Right ventricle myocardium superior (tissue), 1 donor: ENCODE data around the gene RPH3AL. TPM values are rescaled to one million over a fixed set of nuclear protein-coding genes. Genes with fewer than 3 reads are reported as not detected.
"Not testable (repeated sequence)": the region's sequence is repeated elsewhere in the genome, so short reads cannot be mapped to it uniquely, and the experiment has no call there.

Experiments used
- ATAC-seq: fragments of 200-7000 bp; cut with Tn5 transposase; one replicate; pipeline ENCODE4 v1.9.1; 2020; ENCODE audit warnings: mild to moderate bottlenecking; ENCODE audit not compliant: poor library complexity
- DNase-seq: peaks from one replicate; pipeline ENCODE4 v3.0.0-alpha.2; 2020
- intact Hi-C: fragments of 100-400 bp; cut with DNase I; formaldehyde crosslinking; loops from one replicate; pipeline ENCODE4 v1.11.2; 2022
- total RNA-seq: library from RNA; stranded (reverse); fragmentation: NEBNext Ultra II Directional; extraction: Animal tissue kit (Norgen Biotek cat#: 25700); gene quantifications from one replicate; pipeline ENCODE4 v1.2.1, GENCODE V29; 2021
- donor health status: DM: no; HTN: yes; CAD: no; lungs with severe emphysema.

The RPH3AL gene
- total RNA-seq, 1 donor from 2014 or later = 4.6 TPM

- intact Hi-C loops = no loop called here
- ATAC-seq = no peak
- no peak for DNase-seq
These were observed 26.5 kb downstream of the RPH3AL start for GRCh38 chr17:326010-326621.

DNA sequence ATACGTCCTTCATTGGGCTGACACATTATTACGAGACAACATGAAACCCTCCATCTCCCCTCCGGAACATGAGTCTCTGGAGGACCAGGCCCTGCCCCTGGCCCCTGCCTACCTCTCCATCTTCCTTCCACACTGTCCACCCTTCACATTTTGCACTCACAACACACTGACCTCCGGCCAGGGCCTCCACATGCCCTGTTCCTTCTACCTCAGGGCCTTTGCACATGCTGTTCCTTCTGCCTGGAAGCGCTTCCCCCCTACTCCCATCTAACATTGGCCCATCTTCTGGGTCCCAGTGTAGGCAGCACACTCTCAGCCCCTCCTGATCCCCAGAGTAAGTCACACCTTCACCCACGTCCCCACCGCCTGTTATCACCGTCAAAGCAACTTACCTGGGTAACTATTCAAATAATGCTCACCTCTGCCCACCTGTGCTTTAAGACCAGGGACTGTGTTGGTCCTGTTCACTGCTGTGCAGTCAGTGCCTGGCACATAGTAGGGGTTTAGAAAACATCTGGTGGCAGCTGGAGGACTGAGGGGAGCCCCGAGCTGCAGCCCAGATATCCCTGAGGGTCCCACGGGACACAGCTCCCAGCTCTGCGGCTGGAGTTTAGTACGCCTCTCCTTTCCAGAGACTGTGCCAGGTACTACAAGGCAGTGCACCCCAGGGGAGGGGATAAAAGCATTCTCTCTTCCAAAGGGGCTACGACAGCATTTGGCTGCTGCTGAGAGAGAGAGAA, 27.2 kb downstream of the RPH3AL start:
- intact Hi-C loops = no loop called here
- DNase-seq = no peak
- no peak for ATAC-seq

GRCh38 chr17:323721-324571, 28.7 kb downstream of the RPH3AL start:
- ATAC-seq (no peak), DNase-seq (no peak)
- intact Hi-C loops = no loop called here

- intact Hi-C loops = no loop called here
- DNase-seq (no peak), ATAC-seq (no peak)
These were observed 29.4 kb downstream of the RPH3AL start for GRCh38 chr17:323181-323580.

- intact Hi-C loops = no loop called here
- DNase-seq (no peak), ATAC-seq (no peak)
These were observed 30.4 kb downstream of the RPH3AL start for GRCh38 chr17:322006-322780.

GRCh38 chr17:321386-321941, 31.1 kb downstream of the RPH3AL start:
- intact Hi-C loops = no loop called here
- ATAC-seq (peak; percentile 29), DNase-seq (no peak)

DNA sequence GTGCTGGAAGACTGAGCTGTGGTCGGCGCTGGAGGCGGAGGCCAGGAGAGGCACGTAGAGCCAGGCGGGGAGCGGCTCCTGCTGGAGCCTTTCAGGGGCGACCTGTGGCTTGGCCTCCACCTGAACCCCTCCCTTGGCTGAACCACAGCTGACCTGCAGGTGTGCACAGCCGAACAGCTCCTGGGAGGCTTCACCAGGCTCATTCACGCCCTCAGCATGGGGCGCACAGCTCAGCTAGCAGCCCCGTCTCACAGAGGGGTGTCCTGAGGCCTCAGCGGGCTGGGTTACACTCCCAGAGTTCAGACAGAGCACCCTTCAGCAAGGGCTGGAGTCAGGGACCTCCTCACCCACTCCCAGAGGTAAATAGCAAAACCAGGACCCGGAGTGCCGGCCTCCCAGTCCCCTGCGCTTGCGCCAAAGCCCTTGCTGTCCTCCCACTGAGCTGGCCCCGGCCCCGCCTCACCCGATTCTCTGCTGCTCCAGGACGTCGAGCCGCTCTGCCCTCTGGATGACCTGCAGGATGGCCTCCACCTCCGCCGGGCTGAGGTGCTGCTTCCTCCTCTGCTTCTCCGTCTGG, 31.7 kb downstream of the RPH3AL start:
- no peak for ATAC-seq
- no peak for DNase-seq
- intact Hi-C loops = no loop called here

DNA sequence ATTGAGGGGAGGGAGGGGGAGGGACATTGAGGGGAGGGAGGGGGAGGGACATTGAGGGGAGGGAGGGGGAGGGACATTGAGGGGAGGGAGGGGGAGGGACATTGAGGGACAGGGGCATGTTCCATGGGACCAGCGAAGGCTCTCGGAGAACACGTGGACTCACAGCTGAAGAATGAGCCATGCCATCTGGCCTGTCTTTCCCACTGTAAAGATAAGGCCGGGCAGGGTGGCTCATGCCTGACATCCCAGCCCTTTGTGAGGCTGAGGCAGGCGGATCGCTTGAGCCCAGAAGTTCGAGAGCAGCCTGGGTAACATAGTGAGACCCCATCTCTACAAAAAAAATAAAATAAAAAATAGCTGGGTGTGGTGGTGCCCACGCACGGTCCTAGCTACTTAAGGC, 32.5 kb downstream of the RPH3AL start:
- intact Hi-C loops = no loop called here
- DNase-seq (no peak), ATAC-seq (no peak)

- DNase-seq = peak; percentile 22
- ATAC-seq = no peak
- intact Hi-C loops = no loop called here
These were observed 33.3 kb downstream of the RPH3AL start for GRCh38 chr17:319266-319665.

DNA sequence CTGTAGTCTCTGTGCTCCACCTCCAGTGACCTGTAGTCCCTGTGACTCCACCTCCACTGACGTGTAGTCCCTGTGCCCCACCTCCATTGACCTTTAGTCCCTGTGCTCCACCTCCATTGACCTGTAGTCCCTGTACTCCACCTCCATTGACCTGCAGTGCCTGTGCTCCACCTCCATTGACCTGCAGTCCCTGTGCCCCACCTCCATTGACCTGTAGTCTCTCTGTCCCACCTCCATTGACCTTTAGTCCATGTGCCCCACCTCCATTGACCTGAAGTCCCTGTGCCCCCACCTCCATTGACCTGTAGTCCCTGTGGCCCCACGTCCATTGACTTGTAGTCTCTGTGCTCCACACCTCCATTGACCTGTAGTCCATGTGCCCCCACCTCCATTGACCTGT, 35.5 kb downstream of the RPH3AL start:
- ATAC-seq, intact Hi-C loops: not testable (repeated sequence)
- DNase-seq = peak; percentile 2

GRCh38 chr17:315399-315798, 37.2 kb downstream of the RPH3AL start:
- intact Hi-C loops = not testable (repeated sequence)
- DNase-seq = peak; percentile 27

GRCh38 chr17:314614-314944, 38.0 kb downstream of the RPH3AL start:
- intact Hi-C loops, ATAC-seq: not testable (repeated sequence)
- DNase-seq = peak; percentile 10

More at GRCh38 chr17:315399-315798, 37.2 kb downstream of the RPH3AL start:
- not testable (repeated sequence) for ATAC-seq

GRCh38 chr17:313911-314613, 38.5 kb downstream of the RPH3AL start:
- DNase-seq (peak; percentile 40), ATAC-seq (no peak)
- intact Hi-C loops = no loop called here

GRCh38 chr17:313231-313630, 39.4 kb downstream of the RPH3AL start:
- peak; percentile 26 for DNase-seq
- intact Hi-C loops = no loop called here
- ATAC-seq = no peak

DNA sequence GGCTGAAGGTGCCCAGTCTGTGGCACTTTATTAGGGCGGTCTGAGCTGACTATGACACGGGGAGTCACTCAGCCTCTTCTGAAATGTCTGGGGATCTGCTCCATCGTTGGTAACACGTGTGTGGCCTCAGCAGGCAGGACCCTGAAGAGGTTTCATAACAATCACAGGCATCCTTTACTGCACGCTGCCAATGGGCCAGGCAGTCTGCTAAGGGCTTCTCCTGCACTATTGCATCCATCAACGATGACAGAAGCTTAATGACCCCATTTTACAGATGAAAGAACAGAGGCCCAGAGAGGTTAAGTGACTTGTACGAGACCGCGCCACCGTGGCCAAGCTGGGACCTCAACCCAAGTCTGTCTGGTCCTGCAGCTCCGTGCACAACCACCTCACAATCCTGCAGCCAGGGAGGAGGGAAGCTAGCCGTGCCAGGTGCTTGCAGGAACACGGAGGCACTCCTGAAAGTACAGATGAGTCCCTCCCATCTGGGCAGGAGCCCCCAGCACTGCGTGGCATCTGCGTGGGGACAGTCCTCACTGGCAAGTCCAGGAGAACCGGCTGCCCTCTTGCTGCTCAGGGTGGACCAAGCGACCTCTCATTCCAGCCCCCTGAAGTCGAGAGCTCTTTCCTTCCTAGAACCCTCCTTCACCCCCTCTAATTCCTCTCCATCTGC, 40.0 kb downstream of the RPH3AL start:
- DNase-seq = peak; percentile 41
- ATAC-seq = no peak
- intact Hi-C loops = no loop called here

GRCh38 chr17:311119-311782, 41.4 kb downstream of the RPH3AL start:
- DNase-seq (peak; percentile 11), ATAC-seq (no peak)
- intact Hi-C loops = no loop called here
